Muscle of arm (tissue), 12 donors: ENCODE data around the gene PLEKHH1. TPM values are rescaled to one million over a fixed set of nuclear protein-coding genes. Genes with fewer than 3 reads are reported as not detected.
"Not testable (repeated sequence)": the region's sequence is repeated elsewhere in the genome, so short reads cannot be mapped to it uniquely, and the experiment has no call there.

Experiments used
- DNase-seq: peaks from one replicate; pipeline ENCODE4 v3.0.0-alpha.2; 2013
- polyA plus RNA-seq, 12 donors: library from polyadenylated mRNA; unstranded; fragments of 120-200 nt; gene quantifications; one replicate each; pipeline ENCODE4 v1.2.1, GENCODE V29; 2013; ENCODE audit not compliant: insufficient read length in 12 of 12

The PLEKHH1 gene
- polyA plus RNA-seq, 12 donors, result 1.00 to 13.1 (median 1.7) TPM; not detected in 1

- peak; percentile 14 for DNase-seq
These were observed 87.2 kb downstream of the PLEKHH1 start for GRCh38 chr14:67620217-67620785.

- peak; percentile 37 for DNase-seq
These were observed 89.6 kb downstream of the PLEKHH1 start for GRCh38 chr14:67622675-67623074.

GRCh38 chr14:67623114-67623513 is 90.0 kb downstream of the PLEKHH1 start:
- peak; percentile 13 for DNase-seq

GRCh38 chr14:67626131-67626530 is 93.0 kb downstream of the PLEKHH1 start:
- not testable (repeated sequence) for DNase-seq

GRCh38 chr14:67627519-67627918 is 94.4 kb downstream of the PLEKHH1 start:
- DNase-seq, result no peak

GRCh38 chr14:67630186-67630585 is 97.1 kb downstream of the PLEKHH1 start:
- no peak for DNase-seq

- no peak for DNase-seq
These were observed 97.8 kb downstream of the PLEKHH1 start for GRCh38 chr14:67630938-67631337.

GRCh38 chr14:67633451-67634147 is 100.5 kb downstream of the PLEKHH1 start:
- DNase-seq, result no peak

- DNase-seq, result no peak
These were observed 103.3 kb downstream of the PLEKHH1 start for GRCh38 chr14:67636361-67636919.

- no peak for DNase-seq
These were observed 105.6 kb downstream of the PLEKHH1 start for GRCh38 chr14:67638642-67639041.

Other genes with a start within 250 kb of the PLEKHH1 start
- 100 to 1,000 TPM in 1 of 12 donors, 10 to 100 TPM in 10, not detected in 1; 48.4 to 106 (median 81.6) TPM for gene ATP6V1D, start 173.5 kb upstream of the PLEKHH1 start, polyA plus RNA-seq
- gene EIF2S1, start 173.0 kb upstream of the PLEKHH1 start, polyA plus RNA-seq, result 100 to 1,000 TPM in 4 of 12 donors, 10 to 100 TPM in 8; 49.3 to 106 (median 93.3) TPM
- gene PLEK2, start 121.1 kb upstream of the PLEKHH1 start, polyA plus RNA-seq, result 1 to 10 TPM in 5 of 12 donors, under 1 TPM in 4, not detected in 3; 0.36 to 8.2 (median 1.1) TPM
- under 1 TPM in 10 of 12 donors, not detected in 2; 0.19 to 0.94 (median 0.35) TPM for gene TMEM229B, start 44.6 kb upstream of the PLEKHH1 start, polyA plus RNA-seq
- 10 to 100 TPM in 10 of 12 donors, not detected in 2; 12.6 to 18.2 (median 15.7) TPM for gene PIGH, start 67.0 kb downstream of the PLEKHH1 start, polyA plus RNA-seq
- gene ARG2, start 86.6 kb downstream of the PLEKHH1 start, polyA plus RNA-seq, result 1 to 10 TPM in 9 of 12 donors, under 1 TPM in 1, not detected in 2; 0.98 to 4.1 (median 2.4) TPM
- gene VTI1B, start 141.3 kb downstream of the PLEKHH1 start, polyA plus RNA-seq, result 10 to 100 TPM in 11 of 12 donors, not detected in 1; 75.5 to 95.5 (median 83.9) TPM
- 100 to 1,000 TPM in 1 of 12 donors, 10 to 100 TPM in 11; 38.3 to 391 (median 49.7) TPM for gene RDH11, start 162.5 kb downstream of the PLEKHH1 start, polyA plus RNA-seq
- 1 to 10 TPM in 3 of 12 donors, under 1 TPM in 7, not detected in 2; 0.32 to 1.5 (median 0.79) TPM for gene RDH12, start 168.6 kb downstream of the PLEKHH1 start, polyA plus RNA-seq